NCI-H1436 treated with DMSO at 0.1 percent for 48 hours (cell line): ENCODE measurements around the gene TBC1D17.

ENCODE experiments used
- DNase-seq: peaks from one replicate; lab custom pipeline; 2025; lab: John Stamatoyannopoulos, UW

Gene TBC1D17

GRCh38 chr19:49861541-49862378 is 15.7 kb upstream of the TBC1D17 start:
- DNase-seq = no peak

GRCh38 chr19:49862391-49863253 is 14.9 kb upstream of the TBC1D17 start:
- no peak for DNase-seq

GRCh38 chr19:49863254-49863934 is 14.1 kb upstream of the TBC1D17 start:
- DNase-seq = no peak

GRCh38 chr19:49863935-49864320 is 13.6 kb upstream of the TBC1D17 start:
- no peak for DNase-seq

- no peak for DNase-seq
Measured at GRCh38 chr19:49864890-49865289, 12.6 kb upstream of the TBC1D17 start.

- peak; percentile 84 for DNase-seq
Measured at GRCh38 chr19:49866933-49867782, 10.3 kb upstream of the TBC1D17 start, which contains the start of gene PNKP. Gene PNKP, minus strand, starts transcription at chr19:49867576. Its CDS starts 372 bp downstream, at chr19:49867204.

GRCh38 chr19:49869009-49869483 is 8.5 kb upstream of the TBC1D17 start:
- no peak for DNase-seq

GRCh38 chr19:49869484-49870308 is 7.8 kb upstream of the TBC1D17 start:
- DNase-seq = peak; percentile 100

GRCh38 chr19:49870309-49870901 is 7.1 kb upstream of the TBC1D17 start:
- no peak for DNase-seq

GRCh38 chr19:49871349-49871985 is 6.0 kb upstream of the TBC1D17 start:
- no peak for DNase-seq

- DNase-seq = no peak
Measured at GRCh38 chr19:49872245-49873128, 5.0 kb upstream of the TBC1D17 start.

- DNase-seq = no peak
Measured at GRCh38 chr19:49873129-49873521, 4.4 kb upstream of the TBC1D17 start.

GRCh38 chr19:49873834-49874233 is 3.7 kb upstream of the TBC1D17 start:
- DNase-seq = no peak

- DNase-seq = no peak
Measured at GRCh38 chr19:49874503-49875157, 2.9 kb upstream of the TBC1D17 start.

GRCh38 chr19:49875177-49875576 is 2.3 kb upstream of the TBC1D17 start:
- no peak for DNase-seq

GRCh38 chr19:49875857-49876421 is 1.6 kb upstream of the TBC1D17 start:
- DNase-seq = no peak

- peak; percentile 99 for DNase-seq
Measured at GRCh38 chr19:49876422-49877019, 981 bp upstream of the TBC1D17 start.
